GM12878 (cell line): ENCODE results near the gene CD14. TPM values are rescaled to one million over a fixed set of nuclear protein-coding genes. Genes with fewer than 3 reads are reported as not detected.

Experiments
- ATAC-seq: fragments of 200-7000 bp; cut with Tn5 transposase; 3 replicates; pipeline ENCODE4 v1.9.1; 2020; ENCODE audit warnings: mild to moderate bottlenecking, moderate library complexity
- BruUV-seq: library from RNA; stranded (reverse); fragments of 400-500 nt; replicated peaks from 2 replicates; lab custom pipeline; 2021; lab: Mats Ljungman, UMichigan
- CTCF ChIA-PET: fragments of 300-600 bp; sonication (Branson Sonifier 250); formaldehyde crosslinking; extraction: SDS; loops from one replicate; lab custom pipeline; 2021; ENCODE audit warnings: inconsistent platforms; lab: Yijun Ruan, JAX
- POLR2A ChIA-PET: fragments of 350-600 bp; formaldehyde crosslinking; extraction: SDS; loops from one replicate; lab custom pipeline; 2021; ENCODE audit warnings: inconsistent platforms; lab: Charles Lee
- RAD21 ChIA-PET: fragments of 300-600 bp; sonication (Branson Sonifier 250); formaldehyde crosslinking; loops from one replicate; lab custom pipeline; 2023; ENCODE audit warnings: antibody characterized with exemption; ENCODE audit not compliant: unreplicated experiment; lab: Charles Lee
- SMC1A ChIA-PET: fragments of 300-600 bp; sonication (Branson Sonifier 250); formaldehyde crosslinking; loops from one replicate; lab custom pipeline; 2023; ENCODE audit not compliant: unreplicated experiment, uncharacterized antibody; lab: Charles Lee
- DNase-seq: peaks from one replicate; pipeline ENCODE4 v3.0.0-alpha.2; 2011; ENCODE audit warnings: low read depth, low spot score
- FAIRE-seq: peaks from 3 replicates; lab custom pipeline; 2011; peaks lifted over from hg19 to GRCh38; lab: Jason Lieb, UNC
- H2AFZ ChIP-seq: 2 replicates; pipeline ENCODE4 v1.6.0; 2011; ENCODE audit warnings: low read depth, low read length, control low read depth; ENCODE audit not compliant: control insufficient read depth
- H3K27ac ChIP-seq: 2 replicates; pipeline ENCODE4 v1.5.1; 2011; ENCODE audit warnings: control low read depth; ENCODE audit not compliant: control insufficient read depth, insufficient read depth
- H3K27me3 ChIP-seq, 2 experiments: replicated peaks in 1 of 2; 2 replicates each; pipeline versions ENCODE4 v1.6.0 to v1.6.1; 2011; ENCODE audit warnings: low read length in 1 of 2; ENCODE audit not compliant: control insufficient read depth in 2 of 2, insufficient read depth in 2 of 2
- H3K36me3 ChIP-seq, 2 experiments: 2 replicates each; pipeline ENCODE4 v1.5.1; 2011; ENCODE audit warnings: low read length in 1 of 2; ENCODE audit not compliant: control insufficient read depth in 2 of 2, insufficient read depth in 2 of 2
- H3K4me1 ChIP-seq: 2 replicates; pipeline ENCODE4 v1.6.1; 2011; ENCODE audit warnings: mild to moderate bottlenecking, low read length, moderate library complexity, mixed read lengths; ENCODE audit not compliant: control insufficient read depth, insufficient read depth
- H3K4me2 ChIP-seq: 2 replicates; pipeline ENCODE4 v1.6.0; 2011; ENCODE audit warnings: control low read depth; ENCODE audit not compliant: control insufficient read depth, insufficient read depth
- H3K4me3 ChIP-seq: fragments of 200-600 bp; sonication (generic); 2 replicates; pipeline ENCODE4 v1.5.1; 2016
- H3K79me2 ChIP-seq: 2 replicates; pipeline ENCODE4 v1.6.0; 2011; ENCODE audit warnings: low read length; ENCODE audit not compliant: control insufficient read depth, insufficient read depth
- H3K9ac ChIP-seq: 2 replicates; pipeline ENCODE4 v1.8.0; 2011; ENCODE audit warnings: low read length, control low read depth, mixed read lengths; ENCODE audit not compliant: control insufficient read depth, insufficient read depth
- H3K9me3 ChIP-seq: replicated peaks from 3 replicates; pipeline ENCODE4 v1.5.1; 2011; ENCODE audit warnings: mild to moderate bottlenecking, low read length; ENCODE audit not compliant: control insufficient read depth, insufficient read depth
- H4K20me1 ChIP-seq: 2 replicates; pipeline ENCODE4 v1.6.0; 2011; ENCODE audit not compliant: control insufficient read depth, insufficient read depth
- E2F4 ChIP-seq: IDR thresholded peaks from 2 replicates; pipeline ENCODE4 v1.6.1; 2012; ENCODE audit warnings: low read depth, low read length, improper control_type of control experiment
- ETV6 ChIP-seq, 2 experiments: fragments of 450-650 bp in 1 of 2; IDR thresholded peaks in 1 of 2; conservative IDR thresholded peaks in 1 of 2; 2 replicates each; pipeline ENCODE4 v1.6.1; 2014; ENCODE audit warnings: antibody characterized with exemption in 1 of 2, borderline replicate concordance in 1 of 2, low read depth in 1 of 2, mild to moderate bottlenecking in 1 of 2, moderate library complexity in 1 of 2
- HDAC6 ChIP-seq: fragments of 200-600 bp; sonication (generic); IDR thresholded peaks from one replicate; pipeline ENCODE4 v1.8.0; 2017; ENCODE audit warnings: antibody characterized with exemption; ENCODE audit not compliant: unreplicated experiment
- IRF4 ChIP-seq: IDR thresholded peaks from 2 replicates; pipeline ENCODE4 v1.6.1; 2011; ENCODE audit warnings: low read depth, low read length
- MTA3 ChIP-seq: IDR thresholded peaks from 2 replicates; pipeline ENCODE4 v1.6.1; 2012; ENCODE audit warnings: low read length, inconsistent platforms, borderline replicate concordance
- POU2F2 ChIP-seq: IDR thresholded peaks from 3 replicates; pipeline ENCODE4 v1.6.1; 2011; ENCODE audit warnings: low read depth, mild to moderate bottlenecking, low read length, borderline replicate concordance
- PRDM15 ChIP-seq: fragments of 450-650 bp; formaldehyde crosslinking; IDR thresholded peaks from 2 replicates; pipeline ENCODE4 v1.4.0; 2020; ENCODE audit warnings: mild to moderate bottlenecking, moderate library complexity
- SMC3 ChIP-seq: IDR thresholded peaks from 2 replicates; pipeline ENCODE4 v1.6.1; 2011; ENCODE audit warnings: low read length, improper control_type of control experiment, borderline replicate concordance
- SREBF2 ChIP-seq: IDR thresholded peaks from 2 replicates; pipeline ENCODE4 v1.6.1; 2012; ENCODE audit warnings: mild to moderate bottlenecking, low read length
- TCF3 ChIP-seq: IDR thresholded peaks from 2 replicates; pipeline ENCODE4 v1.6.1; 2012; ENCODE audit warnings: low read depth, mild to moderate bottlenecking, low read length, borderline replicate concordance; ENCODE audit not compliant: insufficient read depth
- ZNF622 ChIP-seq: fragments of 450-650 bp; IDR thresholded peaks from 2 replicates; pipeline ENCODE4 v1.6.1; 2017; ENCODE audit warnings: mild to moderate bottlenecking, inconsistent platforms
- WGBS: methylation state at CpG from one replicate; pipeline ENCODE4 v1.1.6; 2016; ENCODE audit warnings: low lambda C conversion rate; ENCODE audit not compliant: insufficient replicate concordance, insufficient coverage; ENCODE audit errors: missing lambda C conversion rate; 5-methylcytosine and 5-hydroxymethylcytosine counted together
- in situ Hi-C: fragments of 300-500 bp; cut with MboI; formaldehyde crosslinking; loops from 9 replicates; pipeline ENCODE4 v1.14.3; 2018; ENCODE audit warnings: mixed read lengths
- intact Hi-C: fragments of 100-400 bp; cut with micrococcal nuclease; formaldehyde crosslinking; loops from one replicate; pipeline ENCODE4 v1.14.2; 2022; ENCODE audit not compliant: unreplicated experiment
- polyA plus RNA-seq, 11 experiments: library from polyadenylated mRNA; depleted of rRNA in 4 of 11; unstranded in 6 of 11; stranded (reverse) in 5 of 11; fragments of >200 nt; fragmentation: Nextera tagmentation in 4 of 11; fragmentation: Illumina TruSeq in 1 of 11; extraction: Ambion mirVana in 4 of 11; extraction: Trizol in 1 of 11; gene quantifications; 1 replicate in 1 of 11; 2 replicates in 10 of 11; pipeline versions ENCODE4 v1.2.1 to v1.2.3, GENCODE V29; 2011 to 2016; ENCODE audit warnings: inconsistent platforms in 2 of 11, missing spikeins in 2 of 11, low read depth in 1 of 11
- total RNA-seq, 4 experiments: library from RNA; depleted of rRNA in 3 of 4; stranded (reverse); fragments of >200 nt in 3 of 4; fragmentation: Illumina TruSeq in 1 of 4; extraction: Trizol in 1 of 4; gene quantifications; 2 replicates each; pipeline versions ENCODE4 v1.2.1 to v1.2.3, GENCODE V29; 2013 to 2021

The CD14 gene
- total and polyA plus RNA-seq, 10 of the 15 experiments (the other 5 are each of a cell fraction or from before 2014, with no cell fraction given): 0.09 to 0.72 (median 0.18) TPM; not detected in 5

- intact Hi-C loops: no loop called here
- ChIA-PET RAD21 (no interaction called here), POLR2A (no interaction called here), SMC1A (interaction anchor here (1.2 kb wide), 1 partner anchor 257 kb away, joined by 3 read pairs; no protein-coding TSS in a partner anchor), CTCF (interaction anchor here (2.1 kb wide), 1 partner anchor 258 kb away, joined by 7 read pairs; no protein-coding TSS in a partner anchor)
- Histone ChIP-seq H3K27ac (no peak overlapping the region), H3K9me3 (peaks cover 1% of the 10 kb centered on the region; the same call in 1 of the 3 replicates), H3K4me2 (no peak overlapping the region), H3K27me3 (peaks cover 3 to 4% of the 10 kb centered on the region in 2 experiments; a peak in 2 of 4 replicates), H3K4me3 (no peak overlapping the region), H3K9ac (no peak overlapping the region), H3K79me2 (no peaks in the 10 kb centered on the region), H4K20me1 (no peaks in the 10 kb centered on the region), H3K36me3 (no peaks in the 10 kb centered on the region), H2AFZ (no peak overlapping the region), H3K4me1 (peaks cover 13% of the 10 kb centered on the region)
- no TSS peak for BruUV-seq
- 87% methylated on average over 4 of the region's 4 CpGs for WGBS
- TF ChIP-seq SMC3 (no peak), MTA3 (no peak), IRF4 (no peak), POU2F2 (no peak), ETV6 (conservative IDR thresholded peaks at IDR 0.05 in 1 of 2, IDR thresholded peaks at IDR 0.05 in 1 of 2; ENCODE audit: borderline replicate concordance in 1 of 2, low read depth in 1 of 2) (no peak), E2F4 (no peak), PRDM15 (CRISPR knock-in tag) (no peak), HDAC6 (no peak), TCF3 (no peak), ZNF622 (no peak), SREBF2 (no peak)
- no peak for FAIRE-seq
- no peak for ATAC-seq
- DNase-seq: no peak
- in situ Hi-C loops: no loop called here
Measured at GRCh38 chr5:140631036-140631417, 1.9 kb downstream of the CD14 start.
